KMS-11 (cell line): Measurements from ENCODE around the gene RPL35.

Experiments used
- H2AFZ ChIP-seq: fragments of 200-600 bp; sonication (generic); 2 replicates; pipeline ENCODE4 v1.6.1; 2016; ENCODE audit warnings: antibody characterized with exemption, mixed run types, low read depth
- H3K27ac ChIP-seq: fragments of 200-600 bp; sonication (generic); 2 replicates; pipeline ENCODE4 v1.6.1; 2016; ENCODE audit warnings: mild to moderate bottlenecking, mixed run types
- H3K27me3 ChIP-seq: fragments of 200-600 bp; sonication (generic); 2 replicates; pipeline ENCODE4 v1.6.1; 2017; ENCODE audit warnings: mild to moderate bottlenecking, low read depth, mixed run types, moderate library complexity; ENCODE audit not compliant: insufficient read depth
- H3K36me3 ChIP-seq: fragments of 200-600 bp; sonication (generic); 2 replicates; pipeline ENCODE4 v1.6.1; 2017; ENCODE audit warnings: mild to moderate bottlenecking, mixed run types; ENCODE audit not compliant: insufficient read depth
- H3K4me1 ChIP-seq: fragments of 200-600 bp; sonication (generic); 2 replicates; pipeline ENCODE4 v1.6.1; 2016; ENCODE audit warnings: mild to moderate bottlenecking, low read depth, mixed run types; ENCODE audit not compliant: poor library complexity, severe bottlenecking
- H3K4me2 ChIP-seq: fragments of 200-600 bp; sonication (generic); 2 replicates; pipeline ENCODE4 v1.7.0; 2016; ENCODE audit warnings: mild to moderate bottlenecking, mixed run types
- H3K4me3 ChIP-seq: fragments of 200-600 bp; sonication (generic); IDR thresholded peaks from 2 replicates; pipeline ENCODE4 v1.6.1; 2017; ENCODE audit warnings: low read depth, low read length, mixed read lengths; ENCODE audit not compliant: insufficient read depth
- H3K79me2 ChIP-seq: fragments of 200-600 bp; sonication (generic); 2 replicates; pipeline ENCODE4 v1.6.1; 2016; ENCODE audit warnings: low read depth, mixed run types; ENCODE audit not compliant: insufficient read depth
- H3K9ac ChIP-seq: fragments of 200-600 bp; sonication (generic); 2 replicates; pipeline ENCODE4 v1.6.1; 2016; ENCODE audit warnings: mild to moderate bottlenecking, mixed run types
- H4K20me1 ChIP-seq: fragments of 200-600 bp; sonication (generic); 2 replicates; pipeline ENCODE4 v1.6.1; 2016; ENCODE audit warnings: mild to moderate bottlenecking, mixed run types; ENCODE audit not compliant: insufficient read depth
- CTCF ChIP-seq: fragments of 200-600 bp; sonication (generic); conservative IDR thresholded peaks from 2 replicates; pipeline ENCODE4 v1.6.1; 2017; ENCODE audit warnings: low read depth, mild to moderate bottlenecking, antibody characterized with exemption, low read length, moderate library complexity, mixed read lengths

RPL35 gene

GRCh38 chr9:124854161-124854560 is 7.6 kb downstream of the RPL35 start:
- H3K36me3 ChIP-seq, result peaks cover 3% of the 10 kb centered on the region; the same call in 1 of the 2 replicates
- no peak overlapping the region for H2AFZ ChIP-seq
- H3K4me1 ChIP-seq, result peaks cover 9% of the 10 kb centered on the region
- H3K9ac ChIP-seq, result no peak overlapping the region
- no peaks in the 10 kb centered on the region for H3K27me3 ChIP-seq
- no peaks in the 10 kb centered on the region for H3K79me2 ChIP-seq
- H4K20me1 ChIP-seq, result no peaks in the 10 kb centered on the region
- no peak overlapping the region for H3K4me3 ChIP-seq
- H3K27ac ChIP-seq, result no peak overlapping the region
- no peak overlapping the region for H3K4me2 ChIP-seq
- TF ChIP-seq CTCF, result no peak

DNA sequence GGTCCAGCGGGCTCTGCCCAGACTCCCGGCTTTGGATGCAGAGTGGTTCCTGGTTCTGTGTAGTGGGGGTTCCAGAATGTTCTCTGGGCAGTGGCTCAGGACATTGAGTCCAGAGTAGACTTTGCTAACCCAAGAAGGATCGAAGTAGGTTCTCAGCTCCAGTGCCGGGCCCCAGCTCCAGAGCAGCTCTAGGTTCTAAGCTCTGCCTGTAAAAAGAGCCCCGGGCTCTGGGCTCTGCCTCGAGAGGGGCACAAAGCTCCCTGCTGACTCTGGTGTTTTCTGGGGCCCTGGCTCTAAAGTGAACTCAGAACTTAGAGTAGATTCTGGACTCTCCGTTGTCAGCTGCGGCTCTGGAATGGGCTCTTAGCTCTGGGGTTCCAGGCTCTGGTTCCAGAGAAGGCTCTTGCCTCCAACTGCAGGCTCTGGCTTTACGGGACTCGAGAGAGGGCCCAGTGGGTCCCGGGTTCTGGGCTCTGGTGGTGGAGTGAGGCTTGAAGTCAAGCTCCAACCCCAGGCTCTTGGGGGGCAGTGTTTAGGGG is 8.1 kb downstream of the RPL35 start:
- Histone ChIP-seq H3K27ac (no peak overlapping the region), H3K4me2 (peak overlapping the region; percentile 73), H2AFZ (peak overlapping the region; percentile 83), H4K20me1 (no peaks in the 10 kb centered on the region), H3K9ac (peak overlapping the region; percentile 51; the same call in 1 of the 2 replicates), H3K36me3 (no peaks in the 10 kb centered on the region), H3K4me3 (no peak overlapping the region), H3K79me2 (no peaks in the 10 kb centered on the region), H3K27me3 (no peaks in the 10 kb centered on the region), H3K4me1 (peaks cover 6% of the 10 kb centered on the region)
- no peak for TF ChIP-seq CTCF

DNA sequence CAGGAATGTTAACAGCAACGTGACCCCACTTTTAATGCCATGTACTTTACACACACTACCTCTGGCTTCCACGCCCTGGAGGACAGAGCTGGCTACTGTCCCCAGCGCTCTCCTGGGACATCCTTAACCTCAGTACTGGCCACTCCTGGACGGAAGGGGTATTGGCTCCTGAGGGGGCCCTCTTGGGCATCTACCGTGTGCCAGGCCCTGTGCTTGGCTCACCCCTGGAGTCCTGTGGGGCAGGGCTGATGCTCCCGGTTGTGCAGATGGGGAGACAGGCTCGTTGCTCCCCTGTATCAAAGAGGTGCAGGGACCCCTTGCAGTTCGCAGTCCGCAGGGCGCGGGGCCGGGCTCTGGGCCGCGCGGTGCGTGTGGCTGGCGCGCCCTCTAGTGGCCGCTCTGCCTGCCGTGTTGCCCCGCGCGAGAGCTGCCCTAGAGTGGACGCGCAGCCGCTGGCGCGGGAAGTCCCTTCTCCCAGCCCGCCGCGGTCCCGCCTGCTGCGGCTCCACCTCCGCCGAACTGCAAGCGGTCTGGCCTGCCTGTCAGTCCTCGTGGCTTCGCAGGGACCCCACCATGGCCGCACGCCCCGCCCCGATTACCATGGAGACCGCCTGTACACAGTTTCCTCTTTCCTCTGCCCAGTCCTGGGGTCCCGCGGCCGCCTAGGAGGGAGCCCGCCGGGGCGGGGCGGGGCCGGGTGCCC is 8.8 kb downstream of the RPL35 start, which contains the start of gene WDR38:
TSS of gene WDR38 (plus strand) at position 632 of the 703 bp plus-strand sequence. CDS start 72 bp downstream, outside the sequence.
- Histone ChIP-seq H3K4me3 (no peak within 1 kb of the TSS), H3K27ac (no peak within 1 kb of the TSS), H3K27me3 (no peaks in the 10 kb centered on the region), H2AFZ (peak within 1 kb of the TSS; percentile 83), H3K79me2 (no peaks in the 10 kb centered on the region), H3K9ac (peak within 1 kb of the TSS; percentile 51; the same call in 1 of the 2 replicates), H3K4me2 (peak within 1 kb of the TSS; percentile 73), H4K20me1 (no peaks in the 10 kb centered on the region), H3K36me3 (no peaks in the 10 kb centered on the region), H3K4me1 (peaks cover 6% of the 10 kb centered on the region)
- TF ChIP-seq CTCF, result peak; percentile 85

GRCh38 chr9:124852121-124852828 is 9.5 kb downstream of the RPL35 start:
- H3K79me2 ChIP-seq, result no peaks in the 10 kb centered on the region
- peaks cover 6% of the 10 kb centered on the region for H3K4me1 ChIP-seq
- no peak overlapping the region for H3K4me3 ChIP-seq
- no peak overlapping the region for H3K27ac ChIP-seq
- no peak for TF ChIP-seq CTCF
- H3K27me3 ChIP-seq, result no peaks in the 10 kb centered on the region
- peak overlapping the region; percentile 73 for H3K4me2 ChIP-seq
- no peaks in the 10 kb centered on the region for H3K36me3 ChIP-seq
- H4K20me1 ChIP-seq, result no peaks in the 10 kb centered on the region
- no peak overlapping the region; the same call in 1 of the 2 replicates for H3K9ac ChIP-seq
- H2AFZ ChIP-seq, result peak overlapping the region; percentile 83
